GM19023 (cell line): ENCODE measurements around the gene TRAF3.

Experiments used
- ATAC-seq: cut with Tn5 transposase; IDR thresholded peaks from one replicate; pipeline ENCODE4 v1.9.1; 2021; ENCODE audit warnings: mild to moderate bottlenecking, moderate library complexity; ENCODE audit not compliant: unreplicated experiment

Gene TRAF3

GRCh38 chr14:102905116-102906108 lies 128.2 kb downstream of the TRAF3 start:
- no peak for ATAC-seq

- ATAC-seq: no peak
Measured at GRCh38 chr14:102906616-102907302, 129.5 kb downstream of the TRAF3 start.

GRCh38 chr14:102907303-102907844 lies 130.1 kb downstream of the TRAF3 start:
- no peak for ATAC-seq

GRCh38 chr14:102907980-102908730 lies 130.9 kb downstream of the TRAF3 start:
- ATAC-seq: no peak

- ATAC-seq: no peak
Measured at GRCh38 chr14:102908766-102909455, 131.7 kb downstream of the TRAF3 start.

- no peak for ATAC-seq
Measured at GRCh38 chr14:102909462-102909861, 132.2 kb downstream of the TRAF3 start.

GRCh38 chr14:102909911-102910310 lies 132.7 kb downstream of the TRAF3 start:
- ATAC-seq: no peak

GRCh38 chr14:102910442-102910841 lies 133.2 kb downstream of the TRAF3 start:
- ATAC-seq: no peak

- ATAC-seq: no peak
Measured at GRCh38 chr14:102911541-102911951, 134.3 kb downstream of the TRAF3 start.

- ATAC-seq: no peak
Measured at GRCh38 chr14:102911991-102912761, 134.9 kb downstream of the TRAF3 start.

- ATAC-seq: no peak
Measured at GRCh38 chr14:102913341-102914211, 136.3 kb downstream of the TRAF3 start.

- no peak for ATAC-seq
Measured at GRCh38 chr14:102914474-102915291, 137.4 kb downstream of the TRAF3 start.

GRCh38 chr14:102915292-102916110 lies 138.3 kb downstream of the TRAF3 start:
- ATAC-seq: no peak

- no peak for ATAC-seq
Measured at GRCh38 chr14:102916347-102917055, 139.3 kb downstream of the TRAF3 start.

GRCh38 chr14:102917056-102917385 lies 139.8 kb downstream of the TRAF3 start:
- no peak for ATAC-seq

- no peak for ATAC-seq
Measured at GRCh38 chr14:102917469-102918211, 140.4 kb downstream of the TRAF3 start.
